Measurements from ENCODE around the gene ANKDD1A. TPM values are rescaled to one million over a fixed set of nuclear protein-coding genes. Genes with fewer than 3 reads are reported as not detected.

ANKDD1A gene
- total RNA-seq, 1 donor from 2014 or later: 4.6 TPM

- TF ChIP-seq CTCF (conservative IDR thresholded peaks at IDR 0.05): no peak
- peaks cover 13% of the 10 kb centered on the region for H3K4me1 Mint-ChIP-seq
- no peak overlapping the region for H3K4me3 Mint-ChIP-seq
- H3K36me3 Mint-ChIP-seq (ENCODE audit: low read depth): no peaks in the 10 kb centered on the region
- peak overlapping the region; percentile 79 for H3K27ac Mint-ChIP-seq (ENCODE audit: unreplicated experiment)
- no peaks in the 10 kb centered on the region for H3K27me3 Mint-ChIP-seq (ENCODE audit: low read depth)
- H3K9me3 Mint-ChIP-seq: no peaks in the 10 kb centered on the region
- DNase-seq (ENCODE audit: low read depth, low spot score): no peak
These were observed 19.7 kb downstream of the ANKDD1A start for GRCh38 chr15:64931381-64931780.

DNA sequence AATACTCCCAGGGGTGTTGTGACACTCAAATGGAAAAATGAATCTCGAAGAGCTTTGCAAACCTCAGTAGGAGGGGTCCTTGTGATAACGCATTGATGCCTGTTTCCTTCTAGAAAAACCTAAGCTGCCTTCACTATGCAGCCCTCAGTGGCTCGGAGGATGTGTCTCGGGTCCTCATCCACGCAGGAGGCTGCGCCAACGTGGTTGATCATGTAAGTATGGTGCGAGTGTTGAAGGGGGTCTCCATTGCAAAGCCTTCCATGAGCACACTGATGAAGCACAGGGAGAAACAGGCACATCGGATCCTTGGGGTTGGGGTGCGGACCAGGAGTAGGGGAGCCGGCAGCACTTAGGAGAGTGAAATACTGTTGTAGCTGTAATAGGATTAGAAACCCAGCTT, 22.3 kb downstream of the ANKDD1A start:
- Mint-ChIP-seq H3K27ac (ENCODE audit: unreplicated experiment) (no peak overlapping the region), H3K36me3 (ENCODE audit: low read depth) (peaks cover 3% of the 10 kb centered on the region), H3K27me3 (ENCODE audit: low read depth) (no peaks in the 10 kb centered on the region), H3K9me3 (no peaks in the 10 kb centered on the region), H3K4me1 (peaks cover 13% of the 10 kb centered on the region), H3K4me3 (no peak overlapping the region)
- TF ChIP-seq CTCF (conservative IDR thresholded peaks at IDR 0.05): no peak
- DNase-seq (ENCODE audit: low read depth, low spot score): no peak

DNA sequence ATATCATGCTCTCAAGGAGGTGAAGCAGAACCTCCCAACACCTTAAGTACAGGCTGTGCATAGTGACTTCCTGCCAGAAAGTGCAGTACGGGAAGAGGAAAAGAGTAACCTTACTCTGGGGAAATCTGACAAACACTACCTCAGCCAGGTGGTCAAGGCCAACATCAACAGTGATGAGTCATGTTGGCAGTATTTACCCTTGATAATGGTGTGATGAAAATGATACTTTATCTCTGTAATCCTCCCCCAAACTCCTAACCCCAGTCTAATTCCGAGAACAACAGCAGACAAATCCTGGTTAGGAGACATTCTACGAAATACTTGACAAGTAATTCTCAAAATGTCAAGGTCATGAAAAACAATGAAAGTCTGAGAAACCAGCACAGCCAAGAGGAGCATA, 26.5 kb downstream of the ANKDD1A start:
- TF ChIP-seq CTCF (conservative IDR thresholded peaks at IDR 0.05): no peak
- Mint-ChIP-seq H3K36me3 (ENCODE audit: low read depth) (peaks cover 3% of the 10 kb centered on the region), H3K9me3 (no peaks in the 10 kb centered on the region), H3K27ac (ENCODE audit: unreplicated experiment) (no peak overlapping the region), H3K4me1 (peaks cover 3% of the 10 kb centered on the region), H3K4me3 (no peak overlapping the region), H3K27me3 (ENCODE audit: low read depth) (no peaks in the 10 kb centered on the region)
- DNase-seq (ENCODE audit: low read depth, low spot score): no peak

GRCh38 chr15:64942356-64942755, 30.7 kb downstream of the ANKDD1A start:
- no peak for DNase-seq (ENCODE audit: low read depth, low spot score)
- Mint-ChIP-seq H3K36me3 (ENCODE audit: low read depth) (peaks cover 3% of the 10 kb centered on the region), H3K27ac (ENCODE audit: unreplicated experiment) (no peak overlapping the region)

GRCh38 chr15:64943512-64944225, 32.0 kb downstream of the ANKDD1A start:
- Mint-ChIP-seq H3K9me3 (no peaks in the 10 kb centered on the region), H3K27ac (ENCODE audit: unreplicated experiment) (no peak overlapping the region), H3K4me1 (peaks cover 3% of the 10 kb centered on the region), H3K36me3 (ENCODE audit: low read depth) (no peaks in the 10 kb centered on the region), H3K27me3 (ENCODE audit: low read depth) (no peaks in the 10 kb centered on the region), H3K4me3 (no peak overlapping the region)
- DNase-seq (ENCODE audit: low read depth, low spot score): no peak
- TF ChIP-seq CTCF (conservative IDR thresholded peaks at IDR 0.05): no peak

More at GRCh38 chr15:64942356-64942755, 30.7 kb downstream of the ANKDD1A start:
- Mint-ChIP-seq H3K4me1 (peaks cover 3% of the 10 kb centered on the region), H3K27me3 (ENCODE audit: low read depth) (no peaks in the 10 kb centered on the region), H3K9me3 (no peaks in the 10 kb centered on the region), H3K4me3 (no peak overlapping the region)
- TF ChIP-seq CTCF (conservative IDR thresholded peaks at IDR 0.05): no peak
